ENCODE data around the gene FREM3. TPM values are rescaled to one million over a fixed set of nuclear protein-coding genes. Genes with fewer than 3 reads are reported as not detected.

Gene FREM3
- total and polyA plus RNA-seq, 2 of the 8 experiments (the other 6 are each of a cell fraction or from before 2014, with no cell fraction given) = 0.03 to 0.11 TPM

GRCh38 chr4:143626134-143626911 is 74.2 kb downstream of the FREM3 start (continued):
- no peak for TF ChIP-seq KDM1A (IDR thresholded peaks at IDR 0.05; ENCODE audit: borderline replicate concordance, low read length)
- TF ChIP-seq RXRA (IDR thresholded peaks at IDR 0.05; ENCODE audit: insufficient read depth, low read depth, low read length) = no peak
- no peak for TF ChIP-seq CHD7 (IDR thresholded peaks at IDR 0.05; ENCODE audit: insufficient replicate concordance, low read length)
- no peak for TF ChIP-seq TEAD4 (IDR thresholded peaks at IDR 0.05; ENCODE audit: low read depth, low read length)
- TF ChIP-seq GTF2F1 (IDR thresholded peaks at IDR 0.05; ENCODE audit: borderline replicate concordance, low read depth, low read length) = no peak
